H1 (cell line): ENCODE data around the gene SEMA4C. TPM values are rescaled to one million over a fixed set of nuclear protein-coding genes. Genes with fewer than 3 reads are reported as not detected.

Source experiments
- CTCF ChIA-PET: fragments of 300-600 bp; sonication (Branson Sonifier 250); formaldehyde crosslinking; loops from one replicate; lab custom pipeline; 2021; ENCODE audit not compliant: partially characterized antibody; lab: Charles Lee
- POLR2A ChIA-PET: fragments of 300-600 bp; sonication (Branson Sonifier 250); formaldehyde crosslinking; loops from one replicate; lab custom pipeline; 2021; ENCODE audit warnings: inconsistent platforms; ENCODE audit not compliant: partially characterized antibody; lab: Charles Lee
- DNase-seq, 2 experiments: peaks; one replicate each; pipeline versions ENCODE4 v3.0.0 to v3.0.0-alpha.2; 2010 to 2022; ENCODE audit warnings: low spot score in 2 of 2, low read depth in 1 of 2, mixed read lengths in 1 of 2
- FAIRE-seq: peaks from 2 replicates; lab custom pipeline; 2011; peaks lifted over from hg19 to GRCh38; lab: Jason Lieb, UNC
- H2AFZ ChIP-seq: 2 replicates; pipeline ENCODE4 v1.8.1; 2012; ENCODE audit warnings: low read length, inconsistent platforms
- H2AK5ac ChIP-seq: 2 replicates; pipeline ENCODE4 v1.6.1; 2013; ENCODE audit warnings: low read depth, low read length
- H2BK120ac ChIP-seq: replicated peaks from 2 replicates; pipeline ENCODE3; 2013; ENCODE audit warnings: low read depth, low read length, inconsistent platforms
- H2BK12ac ChIP-seq: 2 replicates; pipeline ENCODE4 v1.6.1; 2013; ENCODE audit warnings: low read depth, low read length
- H2BK15ac ChIP-seq: 2 replicates; pipeline ENCODE4 v1.6.1; 2013; ENCODE audit warnings: low read length
- H2BK20ac ChIP-seq: 2 replicates; pipeline ENCODE4 v1.6.1; 2013; ENCODE audit warnings: low read length
- H2BK5ac ChIP-seq: 2 replicates; pipeline ENCODE4 v1.6.1; 2013; ENCODE audit warnings: low read depth, low read length
- H3K14ac ChIP-seq: 2 replicates; pipeline ENCODE4 v1.6.1; 2013; ENCODE audit warnings: inconsistent platforms; ENCODE audit not compliant: insufficient read length
- H3K18ac ChIP-seq: 2 replicates; pipeline ENCODE4 v1.6.1; 2013; ENCODE audit warnings: low read length; ENCODE audit errors: extremely low read depth
- H3K23ac ChIP-seq: 2 replicates; pipeline ENCODE4 v1.6.1; 2013; ENCODE audit warnings: inconsistent platforms; ENCODE audit not compliant: insufficient read length
- H3K23me2 ChIP-seq: 2 replicates; pipeline ENCODE4 v1.6.1; 2013; ENCODE audit warnings: low read depth, low read length
- H3K27ac ChIP-seq: 2 replicates; pipeline ENCODE4 v1.6.1; 2011; ENCODE audit warnings: low read depth, low read length, inconsistent platforms
- H3K27me3 ChIP-seq, 4 experiments: replicated peaks in 1 of 4; 1 replicate in 1 of 4; 2 replicates in 3 of 4; pipeline versions ENCODE4 v1.6.1 to v1.8.1; 2011 to 2013; ENCODE audit warnings: low read length in 3 of 4, mild to moderate bottlenecking in 3 of 4, inconsistent platforms in 2 of 4, mixed read lengths in 2 of 4, moderate library complexity in 1 of 4; ENCODE audit not compliant: control insufficient read depth in 3 of 4, insufficient read depth in 3 of 4; ENCODE audit errors: extremely low read depth in 1 of 4
- H3K36me3 ChIP-seq, 4 experiments: 2 replicates each; pipeline versions ENCODE4 v1.6.1 to v1.8.1; 2011 to 2013; ENCODE audit warnings: mild to moderate bottlenecking in 4 of 4, low read length in 3 of 4, moderate library complexity in 2 of 4, control low read depth in 1 of 4, inconsistent platforms in 1 of 4; ENCODE audit not compliant: insufficient read depth in 4 of 4, control insufficient read depth in 2 of 4
- H3K4ac ChIP-seq: replicated peaks from 2 replicates; pipeline ENCODE3; 2013; ENCODE audit warnings: low read length, low read depth, mixed read lengths, inconsistent platforms; ENCODE audit not compliant: insufficient read length
- H3K4me1 ChIP-seq, 4 experiments: replicated peaks in 1 of 4; 1 replicate in 1 of 4; 2 replicates in 3 of 4; pipeline versions ENCODE4 v1.6.1 to v1.8.1; 2011 to 2013; ENCODE audit warnings: low read length in 3 of 4, inconsistent platforms in 2 of 4, mixed read lengths in 1 of 4; ENCODE audit not compliant: insufficient read depth in 4 of 4, control insufficient read depth in 3 of 4
- H3K4me2 ChIP-seq, 2 experiments: 2 replicates each; pipeline versions ENCODE4 v1.6.1 to v1.8.1; 2011 to 2013; ENCODE audit warnings: low read depth in 2 of 2, low read length in 2 of 2, control low read depth in 1 of 2, inconsistent platforms in 1 of 2, mild to moderate bottlenecking in 1 of 2; ENCODE audit not compliant: insufficient read depth in 1 of 2
- H3K4me3 ChIP-seq, 4 experiments: fragments of 200-600, 300-600 bp in 1 of 4; sonication (generic), shearing (Covaris generic), sonication (Bioruptor Twin) in 1 of 4; 2 replicates each; pipeline versions ENCODE4 v1.5.1 to v1.8.1; 2011 to 2016; ENCODE audit warnings: low read length in 4 of 4, low read depth in 3 of 4, control low read depth in 2 of 4, inconsistent platforms in 2 of 4, mild to moderate bottlenecking in 2 of 4, mixed read lengths in 1 of 4, moderate library complexity in 1 of 4; ENCODE audit not compliant: insufficient read depth in 2 of 4; ENCODE audit errors: extremely low read depth in 1 of 4
- H3K56ac ChIP-seq: replicated peaks from 2 replicates; pipeline ENCODE3; 2013; ENCODE audit warnings: low read depth, mild to moderate bottlenecking, mixed read lengths, low read length, inconsistent platforms; ENCODE audit not compliant: insufficient read length
- H3K79me1 ChIP-seq: 2 replicates; pipeline ENCODE4 v1.6.1; 2013; ENCODE audit warnings: low read depth, low read length, control low read depth
- H3K79me2 ChIP-seq, 2 experiments: 2 replicates each; pipeline versions ENCODE4 v1.6.1 to v1.8.1; 2012 to 2013; ENCODE audit warnings: low read length in 2 of 2, mild to moderate bottlenecking in 2 of 2, inconsistent platforms in 1 of 2; ENCODE audit not compliant: insufficient read depth in 2 of 2, control insufficient read depth in 1 of 2
- H3K9ac ChIP-seq, 4 experiments: replicated peaks in 1 of 4; 1 replicate in 1 of 4; 2 replicates in 3 of 4; pipeline versions ENCODE4 v1.6.1 to v1.8.1; 2011 to 2013; ENCODE audit warnings: low read depth in 3 of 4, low read length in 3 of 4, control low read depth in 2 of 4, mild to moderate bottlenecking in 2 of 4, moderate library complexity in 2 of 4, inconsistent platforms in 1 of 4; ENCODE audit errors: extremely low read depth in 1 of 4
- H3K9me3 ChIP-seq, 2 experiments: 2 replicates each; pipeline versions ENCODE4 v1.6.1 to v1.8.1; 2012 to 2013; ENCODE audit warnings: mild to moderate bottlenecking in 2 of 2, moderate library complexity in 2 of 2, control low read depth in 1 of 2, inconsistent platforms in 1 of 2, low read depth in 1 of 2, low read length in 1 of 2, mixed read lengths in 1 of 2; ENCODE audit not compliant: insufficient read depth in 2 of 2
- H4K20me1 ChIP-seq, 2 experiments: replicated peaks in 1 of 2; 2 replicates each; pipeline versions ENCODE3 to v1.8.1; 2011 to 2013; ENCODE audit warnings: inconsistent platforms in 2 of 2, low read length in 2 of 2, mild to moderate bottlenecking in 1 of 2; ENCODE audit not compliant: insufficient read depth in 2 of 2, control insufficient read depth in 1 of 2
- H4K5ac ChIP-seq: 2 replicates; pipeline ENCODE4 v1.6.1; 2013; ENCODE audit warnings: low read length, low read depth, mixed read lengths, inconsistent platforms; ENCODE audit not compliant: insufficient read length
- H4K8ac ChIP-seq: 2 replicates; pipeline ENCODE4 v1.8.0; 2013; ENCODE audit warnings: mild to moderate bottlenecking, moderate library complexity, low read length, inconsistent platforms; ENCODE audit not compliant: insufficient read depth; ENCODE audit errors: extremely low read depth
- H4K91ac ChIP-seq: replicated peaks from 2 replicates; pipeline ENCODE3; 2013; ENCODE audit warnings: low read length, mixed read lengths, inconsistent platforms; ENCODE audit not compliant: insufficient read length
- BACH1 ChIP-seq: IDR thresholded peaks from 2 replicates; pipeline ENCODE4 v1.6.1; 2012; ENCODE audit warnings: low read length, improper control_type of control experiment
- CHD1 ChIP-seq: IDR thresholded peaks from 2 replicates; pipeline ENCODE4 v1.6.1; 2012; ENCODE audit warnings: low read depth, low read length, improper control_type of control experiment
- CREB1 ChIP-seq: IDR thresholded peaks from 2 replicates; pipeline ENCODE4 v1.6.1; 2012; ENCODE audit warnings: inconsistent platforms
- E2F6 ChIP-seq: IDR thresholded peaks from 2 replicates; pipeline ENCODE4 v1.6.1; 2012; ENCODE audit warnings: inconsistent platforms
- MAFK ChIP-seq: IDR thresholded peaks from 2 replicates; pipeline ENCODE4 v1.6.1; 2012; ENCODE audit warnings: low read depth, mild to moderate bottlenecking, improper control_type of control experiment, low read length
- MAX ChIP-seq: IDR thresholded peaks from 2 replicates; pipeline ENCODE4 v1.6.1; 2012; ENCODE audit warnings: inconsistent platforms
- POU5F1 ChIP-seq: IDR thresholded peaks from 2 replicates; pipeline ENCODE4 v1.6.1; 2011; ENCODE audit warnings: low read depth, mild to moderate bottlenecking, low read length, moderate library complexity
- SIN3A ChIP-seq, 2 experiments: IDR thresholded peaks in 1 of 2; conservative IDR thresholded peaks in 1 of 2; 2 replicates each; pipeline ENCODE4 v1.6.1; 2011 to 2012; ENCODE audit warnings: low read length in 2 of 2, improper control_type of control experiment in 1 of 2, low read depth in 1 of 2, mild to moderate bottlenecking in 1 of 2
- TAF1 ChIP-seq: IDR thresholded peaks from 2 replicates; pipeline ENCODE4 v1.6.1; 2011; ENCODE audit warnings: mild to moderate bottlenecking, low read depth, low read length
- WGBS, 2 experiments: shearing (Covaris generic) in 1 of 2; methylation state at CpG; one replicate each; pipeline versions ENCODE4 v1.1.6 to v1.1.7; 2013 to 2015; ENCODE audit warnings: low lambda C conversion rate in 2 of 2, mixed read lengths in 2 of 2, inconsistent platforms in 1 of 2, low coverage in 1 of 2, missing lambda C conversion rate in 1 of 2; ENCODE audit not compliant: insufficient replicate concordance in 2 of 2, insufficient coverage in 1 of 2, insufficient read length in 1 of 2; ENCODE audit errors: extremely low coverage in 1 of 2, missing lambda C conversion rate in 1 of 2; 5-methylcytosine and 5-hydroxymethylcytosine counted together
- polyA plus RNA-seq, 7 experiments: library from polyadenylated mRNA; depleted of rRNA in 3 of 7; stranded (reverse) in 5 of 7; unstranded in 2 of 7; fragments of >200 nt in 5 of 7; fragments of 200-250 nt in 2 of 7; gene quantifications; 1 replicate in 5 of 7; 2 replicates in 1 of 7; 4 replicates in 1 of 7; pipeline versions ENCODE4 v1.2.1 to v1.2.3, GENCODE V29; 2011 to 2013; ENCODE audit warnings: missing spikeins in 2 of 7, mixed read lengths in 2 of 7
- total RNA-seq: library from RNA; stranded (reverse); fragmentation: NEBNext Ultra II Directional; extraction: Animal tissue kit (Norgen Biotek cat#: 25700); gene quantifications from 2 replicates; pipeline ENCODE4 v1.2.1, GENCODE V29; 2021

Gene SEMA4C
- total and polyA plus RNA-seq, 2 of the 8 experiments (the other 6 are each of a cell fraction or from before 2014, with no cell fraction given) = 47.5 to 67.3 TPM

GRCh38 chr2:96856776-96857666 lies 12.9 kb downstream of the SEMA4C start:
- Histone ChIP-seq H4K8ac (no peak overlapping the region; the same call in 1 of the 2 replicates), H3K36me3 (peaks cover 4 to 32% (median 21%) of the 10 kb centered on the region in 4 experiments; a peak in 6 of 8 replicates), H3K9me3 (no peaks in the 10 kb centered on the region), H3K18ac (peak overlapping the region; percentile 54; the same call in 1 of the 2 replicates), H3K79me2 (peaks cover 0 to 17% of the 10 kb centered on the region in 2 experiments; a peak in 3 of 4 replicates), H3K23ac (no peak overlapping the region), H3K23me2 (peaks cover 10% of the 10 kb centered on the region; the same call in 1 of the 2 replicates), H2AFZ (no peak overlapping the region; the same call in 1 of the 2 replicates), H2BK12ac (0 out of 2 replicates have a peak overlapping the region, but pooled peaks have one; percentile 46), H3K27ac (no peak overlapping the region; the same call in 1 of the 2 replicates), H3K14ac (no peak overlapping the region), H2BK120ac (no peak overlapping the region), H3K27me3 (no peaks in the 10 kb centered on the region), H3K4me2 (peak overlapping the region; percentile 86 to 87), H2BK15ac (no peak overlapping the region), H4K91ac (peak overlapping the region; percentile 25), H3K56ac (peak overlapping the region; percentile 42), H3K4me3 (peak overlapping the region; percentile 49 to 75 (median 68)), H3K4ac (no peak overlapping the region), H3K9ac (peak overlapping the region in 3 of 4 experiments; percentile 1 to 49 (median 45); a peak in 5 of 7 replicates), H2BK5ac (no peak overlapping the region), H2AK5ac (0 out of 2 replicates have a peak overlapping the region, but pooled peaks have one; percentile 15), H4K20me1 (peaks cover 11 to 13% of the 10 kb centered on the region in 2 experiments), H4K5ac (peak overlapping the region; percentile 51), H3K4me1 (peaks cover 3 to 11% (median 8%) of the 10 kb centered on the region in 4 experiments), H2BK20ac (no peak overlapping the region), H3K79me1 (peaks cover 7% of the 10 kb centered on the region; the same call in 1 of the 2 replicates)
- FAIRE-seq (no peak), DNase-seq (no peak)
- ChIA-PET POLR2A (interaction anchor here (0.6 to 5.8 kb wide), 19 partner anchors 9 to 108 kb away, joined by 3 to 49 read pairs (median 9); partner anchors contain the start of genes ANKRD23, CNNM3 and SEMA4C), CTCF (interaction anchor here (0.6 to 8.3 kb wide), 42 partner anchors 10 to 307 kb away, joined by 3 to 89 read pairs (median 7); partner anchors contain the start of genes ANKRD23 and ANKRD36)
- WGBS, 2 experiments = 25% methylated on average over 27 of the region's 27 CpGs; no CpG with 5 or more reads in 1 of the 2 experiments
- TF ChIP-seq TAF1 (peak; percentile 34; the same call in 1 of the 2 replicates), MAFK (peak; percentile 34; the same call in 1 of the 2 replicates), CHD1 (no peak), MAX (peak; percentile 60; the same call in 1 of the 2 replicates), BACH1 (peak; percentile 49; the same call in 1 of the 2 replicates), SIN3A (conservative IDR thresholded peaks at IDR 0.05 in 1 of 2, IDR thresholded peaks at IDR 0.05 in 1 of 2; ENCODE audit: low read depth in 1 of 2, low read length in 2 of 2) (no peak), POU5F1 (no peak), E2F6 (peak; percentile 65), CREB1 (no peak)
